NCI-H1417 treated with DMSO at 0.1 percent for 48 hours (cell line): ENCODE measurements around the gene RMND1.
"Not testable (repeated sequence)": the region's sequence is repeated elsewhere in the genome, so short reads cannot be mapped to it uniquely, and the experiment has no call there.

Source experiments
- DNase-seq: peaks from one replicate; lab custom pipeline; 2025; lab: John Stamatoyannopoulos, UW

RMND1 gene, protein sequence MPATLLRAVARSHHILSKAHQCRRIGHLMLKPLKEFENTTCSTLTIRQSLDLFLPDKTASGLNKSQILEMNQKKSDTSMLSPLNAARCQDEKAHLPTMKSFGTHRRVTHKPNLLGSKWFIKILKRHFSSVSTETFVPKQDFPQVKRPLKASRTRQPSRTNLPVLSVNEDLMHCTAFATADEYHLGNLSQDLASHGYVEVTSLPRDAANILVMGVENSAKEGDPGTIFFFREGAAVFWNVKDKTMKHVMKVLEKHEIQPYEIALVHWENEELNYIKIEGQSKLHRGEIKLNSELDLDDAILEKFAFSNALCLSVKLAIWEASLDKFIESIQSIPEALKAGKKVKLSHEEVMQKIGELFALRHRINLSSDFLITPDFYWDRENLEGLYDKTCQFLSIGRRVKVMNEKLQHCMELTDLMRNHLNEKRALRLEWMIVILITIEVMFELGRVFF

DNA sequence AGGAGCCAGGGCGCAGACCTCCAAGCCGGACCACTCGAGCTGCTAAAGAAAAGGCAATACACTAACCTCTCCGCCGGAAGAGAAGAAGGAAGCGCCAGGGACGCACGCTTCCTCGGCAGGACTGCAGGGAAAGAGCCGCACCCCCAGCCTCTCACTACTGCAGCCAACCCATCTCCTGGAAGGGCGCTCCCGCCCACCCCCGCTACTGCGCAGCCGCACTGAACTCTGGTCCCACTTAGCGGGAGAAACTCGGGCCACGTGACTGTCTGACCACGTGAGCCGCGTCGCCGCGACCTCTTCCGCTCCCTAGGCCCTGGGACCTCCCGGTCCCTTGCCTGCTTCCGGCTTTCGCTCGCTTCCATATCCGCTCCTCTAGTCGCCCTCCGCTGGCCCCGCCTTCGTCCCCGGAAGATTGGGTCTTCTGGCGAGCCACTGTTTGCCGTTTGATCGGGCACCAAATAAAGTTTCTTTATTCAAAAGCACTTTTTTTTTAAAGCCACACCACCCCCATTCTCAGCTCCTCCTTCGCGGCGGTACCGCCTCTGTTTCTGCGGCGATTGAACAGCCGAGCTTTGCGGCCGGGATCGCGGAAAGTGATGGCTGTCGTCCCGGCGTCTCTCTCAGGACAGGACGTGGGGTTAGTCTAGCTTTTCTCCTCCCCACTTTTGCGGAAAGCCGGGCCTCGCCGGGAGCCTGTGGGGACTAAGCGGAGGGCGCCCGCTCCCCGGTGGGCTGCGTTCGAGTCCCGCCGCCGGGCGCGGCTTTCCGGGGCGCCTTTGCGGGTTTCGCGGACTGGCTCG lies at the start of gene RMND1:
Gene RMND1, minus strand, starts transcription at position 177 of the 800 bp plus-strand sequence. CDS start 6,315 bp downstream, outside the sequence.
- DNase-seq = peak; percentile 100

DNA sequence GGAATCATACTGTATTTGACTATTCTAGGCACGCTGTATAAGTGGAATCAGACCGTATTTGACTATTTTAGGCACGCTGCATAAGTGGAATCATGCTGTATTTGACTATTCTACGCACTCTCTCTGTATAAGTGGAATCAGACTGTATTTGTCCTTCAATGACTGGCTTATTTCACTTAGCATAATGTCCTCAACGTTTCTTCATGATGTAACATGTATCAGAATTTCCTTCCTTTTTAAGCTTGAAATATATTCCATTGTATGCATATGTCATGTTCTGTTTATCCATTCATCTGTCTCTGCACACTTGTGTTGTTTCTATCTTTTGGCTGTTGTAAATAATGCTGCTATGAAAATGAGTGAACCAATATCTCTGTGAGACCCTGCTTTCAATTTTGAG lies 47.6 kb upstream of the RMND1 start:
- DNase-seq = no peak

DNA sequence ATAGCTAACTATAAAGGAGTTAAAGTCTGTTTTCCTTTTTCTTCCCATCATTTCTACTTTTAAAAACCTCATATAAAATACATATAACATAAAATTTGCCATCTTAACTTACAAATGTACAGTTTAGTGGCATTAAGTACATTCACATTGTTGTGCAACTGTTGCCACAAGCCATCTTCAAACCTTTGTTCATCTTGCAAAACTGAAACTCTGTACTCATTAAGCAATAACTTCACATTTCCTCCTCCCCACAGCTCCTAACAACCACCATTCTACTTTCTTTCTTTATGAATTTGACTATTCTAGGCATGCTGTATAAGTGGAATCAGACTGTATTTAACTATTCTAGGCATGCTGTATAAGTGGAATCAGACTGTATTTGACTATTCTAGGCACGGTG lies 46.4 kb upstream of the RMND1 start:
- DNase-seq = no peak

DNA sequence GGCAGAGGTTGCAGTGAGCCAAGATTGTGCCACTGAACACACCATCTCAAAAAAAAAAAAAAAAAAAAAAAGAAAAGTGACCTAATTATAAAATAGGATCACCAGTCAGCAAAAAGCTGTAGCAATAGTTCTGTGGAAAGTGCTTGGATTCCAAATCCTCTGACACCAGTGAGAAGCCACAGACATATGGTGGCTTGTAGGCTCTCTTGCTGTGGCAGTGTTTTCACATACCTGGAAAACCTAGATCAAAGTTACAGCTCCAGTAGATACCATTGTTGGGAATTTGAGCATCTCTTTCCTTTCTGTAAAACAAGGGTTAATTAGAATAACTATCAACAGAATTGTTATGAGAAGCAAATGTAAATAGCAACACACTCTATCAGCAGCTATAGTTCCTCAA lies 46.0 kb upstream of the RMND1 start:
- DNase-seq = no peak

DNA sequence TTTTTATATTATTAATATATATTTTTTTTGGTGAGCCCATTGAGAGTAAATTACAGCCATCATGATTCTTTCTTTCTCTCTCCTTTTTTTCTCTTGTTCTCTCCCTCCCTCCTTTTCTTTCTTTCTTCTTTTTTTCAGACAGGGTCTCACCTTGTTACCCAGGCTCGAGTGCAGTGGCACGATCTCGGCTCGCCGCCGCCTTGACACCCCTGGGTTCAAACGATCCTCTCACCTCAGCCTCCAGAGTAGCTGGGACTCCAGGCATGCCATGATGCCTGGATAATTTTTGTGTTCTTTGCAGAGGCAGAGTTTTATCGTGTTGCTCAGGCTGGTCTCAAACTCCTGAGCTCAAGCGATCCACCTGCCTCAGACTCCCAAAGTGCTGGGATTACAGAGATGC lies 43.5 kb upstream of the RMND1 start:
- no peak for DNase-seq

DNA sequence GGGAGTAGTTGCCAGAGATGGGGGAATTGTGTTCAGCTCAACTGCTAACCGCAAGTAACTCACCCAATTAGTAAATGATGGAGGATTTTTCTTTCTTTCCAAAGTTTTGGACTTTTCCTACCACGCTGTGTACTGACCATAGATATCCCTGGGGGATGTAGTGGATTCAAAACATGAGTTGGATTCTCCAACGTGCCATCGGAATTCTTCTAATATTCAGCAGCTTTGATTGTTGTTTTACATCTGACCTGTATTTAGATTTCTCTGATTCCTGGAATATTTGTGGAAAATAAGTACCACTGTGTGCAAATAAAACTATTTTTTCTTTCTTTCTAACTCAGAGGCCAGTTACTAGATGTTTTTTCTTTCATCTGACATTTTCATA lies 43.0 kb upstream of the RMND1 start:
- DNase-seq = no peak

DNA sequence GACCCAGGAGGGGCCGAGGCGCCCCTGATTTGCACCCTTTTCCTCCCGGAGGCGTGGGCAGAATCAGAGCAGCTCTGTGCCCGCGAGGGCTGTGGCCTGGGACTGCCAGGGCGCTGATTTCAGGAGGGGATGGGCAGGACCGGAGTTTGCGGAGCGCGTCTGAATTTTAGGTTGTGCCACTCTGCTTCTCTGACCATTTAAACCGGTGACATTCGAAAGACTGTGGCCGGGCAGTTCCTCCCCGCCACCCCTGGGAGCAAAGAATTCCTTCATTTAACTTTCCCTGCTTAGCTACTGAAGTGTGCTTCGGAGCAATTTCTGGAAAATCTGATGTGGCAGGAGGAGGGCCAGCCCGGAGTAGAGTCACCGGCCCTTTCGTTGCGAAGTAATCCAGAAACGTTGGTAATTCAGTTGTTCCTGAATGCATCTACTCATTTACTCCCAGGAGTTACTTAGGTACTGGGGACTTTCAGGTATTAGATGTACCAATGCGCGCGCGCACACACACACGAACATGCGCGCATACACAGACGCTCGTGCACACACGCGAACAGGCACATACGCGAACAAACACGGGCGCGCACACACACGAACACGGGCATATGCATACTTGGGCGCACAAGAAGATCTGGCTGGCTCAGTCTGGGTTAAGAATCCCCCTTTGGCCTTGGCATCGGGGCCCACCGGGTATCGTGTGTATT lies 42.5 kb upstream of the RMND1 start:
- DNase-seq = no peak

DNA sequence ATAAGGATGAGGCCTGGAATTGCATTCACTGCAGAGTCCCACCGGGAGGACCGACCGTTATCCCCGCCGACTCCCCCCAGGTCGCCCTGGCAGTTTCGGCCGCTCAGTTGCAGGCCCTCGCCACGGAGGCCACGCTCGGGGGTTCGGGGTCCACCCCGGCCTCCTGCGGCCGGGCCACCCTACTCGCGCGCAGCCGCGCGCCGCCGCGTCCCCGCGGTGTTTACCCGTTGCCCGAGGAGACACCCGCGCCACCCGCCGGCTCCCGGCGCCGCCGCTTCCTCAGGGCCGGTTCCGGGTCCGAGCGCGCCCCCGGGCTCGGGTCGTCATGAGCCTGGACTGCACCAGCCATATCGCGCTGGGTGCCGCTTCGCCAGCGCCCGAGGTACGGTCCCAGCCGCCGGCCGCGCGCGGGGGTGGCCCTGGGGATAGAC lies 41.9 kb upstream of the RMND1 start, which contains the start of gene CCDC170:
Gene CCDC170, plus strand, starts transcription at position 214 of the 431 bp plus-strand sequence. Its CDS starts 112 bp downstream, at position 326.
- DNase-seq = no peak

DNA sequence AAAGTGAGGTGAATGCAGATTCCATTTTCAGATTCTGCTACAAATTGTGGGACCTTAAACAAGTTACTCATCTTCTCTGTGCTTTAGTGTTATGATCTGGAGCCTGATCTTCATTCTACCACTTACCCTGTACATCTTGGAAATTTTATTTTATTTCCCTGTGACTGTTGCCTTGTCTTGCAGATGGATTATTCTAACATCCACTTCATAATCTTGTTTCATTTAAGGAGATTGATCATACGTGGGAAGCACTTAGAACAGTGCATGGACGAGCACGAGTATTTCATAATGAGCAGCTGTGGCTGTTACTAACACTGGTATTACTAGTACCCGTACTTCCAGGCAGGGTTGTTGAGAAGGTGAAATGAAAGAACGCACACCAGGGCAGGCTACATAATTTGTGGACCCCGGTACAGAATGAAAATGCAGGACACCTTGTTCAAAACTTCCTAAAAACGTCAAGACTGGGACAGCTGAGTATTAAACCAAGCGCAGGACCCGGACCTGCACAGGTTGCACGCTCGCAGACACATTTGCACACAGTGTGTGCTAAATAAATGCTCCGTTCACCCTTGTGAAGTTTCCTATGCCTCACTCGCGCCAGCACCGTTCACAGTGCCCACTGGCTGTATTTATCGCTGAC lies 41.4 kb upstream of the RMND1 start:
- no peak for DNase-seq

DNA sequence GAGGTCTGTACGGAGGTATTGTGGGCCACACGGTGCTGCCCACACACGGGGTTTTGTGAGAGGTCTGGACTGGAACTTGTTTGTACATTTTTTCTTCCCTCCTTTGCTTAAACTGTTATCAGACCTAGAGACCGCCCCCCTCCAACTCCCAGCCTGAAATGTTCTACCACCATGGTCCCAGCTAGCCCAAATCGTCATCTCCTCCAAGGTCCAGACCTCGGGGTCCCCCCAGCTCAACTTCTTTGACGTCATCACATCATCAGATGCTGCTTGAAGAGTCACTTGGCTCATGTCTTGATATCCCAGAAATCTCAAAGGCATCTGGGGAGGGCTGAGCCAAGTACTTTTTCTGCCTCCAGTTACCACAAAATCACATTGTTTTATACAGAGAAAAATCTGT lies 39.1 kb upstream of the RMND1 start:
- no peak for DNase-seq

DNA sequence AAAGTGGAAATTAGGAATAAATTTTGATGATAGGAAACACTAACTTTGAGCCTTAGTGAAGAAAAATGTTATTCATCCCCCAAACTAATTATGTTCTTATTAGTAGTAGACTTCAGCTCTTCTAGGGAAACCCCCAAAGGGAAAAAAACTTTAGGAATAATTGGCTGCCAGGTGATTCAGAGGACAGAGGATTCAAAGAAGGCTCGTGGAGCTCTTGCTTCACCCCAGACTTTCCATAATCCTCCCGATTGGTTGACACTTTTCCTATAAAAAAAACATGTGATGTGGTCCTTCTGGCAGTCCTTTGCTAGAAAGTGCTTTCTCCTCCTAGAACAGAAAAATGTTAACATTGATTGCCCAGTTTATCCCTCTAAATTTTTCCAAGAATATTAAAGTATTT lies 36.3 kb upstream of the RMND1 start:
- DNase-seq = no peak

DNA sequence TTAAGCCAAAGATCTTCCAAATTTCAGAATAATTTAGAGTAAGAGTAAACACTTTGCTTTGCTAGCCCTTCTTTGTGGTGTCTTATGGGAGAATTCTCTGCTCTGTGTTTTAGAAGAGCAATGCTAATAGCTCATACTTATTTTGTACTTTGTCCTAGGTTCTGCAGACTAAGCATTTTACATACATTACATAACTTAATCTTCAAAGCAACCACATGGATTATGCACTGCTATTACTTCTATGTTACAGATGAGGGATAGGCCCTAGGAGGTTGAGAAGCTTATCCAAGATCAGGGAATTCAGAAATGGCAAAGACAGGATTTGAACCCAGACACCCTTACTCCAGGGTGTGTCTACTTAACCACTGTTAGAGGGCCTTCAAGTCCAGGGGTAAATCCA lies 32.1 kb upstream of the RMND1 start:
- no peak for DNase-seq

DNA sequence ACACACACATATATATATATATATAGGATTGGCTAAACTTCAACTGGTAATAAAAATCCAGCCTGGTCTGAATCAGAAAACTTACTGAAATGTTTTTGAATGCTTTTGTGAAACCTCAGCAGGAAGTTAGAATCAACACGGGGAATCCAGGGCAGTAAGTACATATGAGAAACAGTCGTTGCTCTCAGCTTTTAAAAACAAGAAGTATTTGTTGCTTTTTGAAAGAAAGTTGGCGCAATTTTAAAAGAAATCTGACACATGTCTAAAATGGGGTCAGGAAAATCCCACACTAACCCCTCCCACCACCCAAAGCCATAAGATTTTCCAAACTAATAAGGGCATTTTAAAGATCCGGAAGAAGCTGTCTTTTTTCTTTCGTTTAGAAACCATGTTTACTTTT lies 30.4 kb upstream of the RMND1 start:
- no peak for DNase-seq

DNA sequence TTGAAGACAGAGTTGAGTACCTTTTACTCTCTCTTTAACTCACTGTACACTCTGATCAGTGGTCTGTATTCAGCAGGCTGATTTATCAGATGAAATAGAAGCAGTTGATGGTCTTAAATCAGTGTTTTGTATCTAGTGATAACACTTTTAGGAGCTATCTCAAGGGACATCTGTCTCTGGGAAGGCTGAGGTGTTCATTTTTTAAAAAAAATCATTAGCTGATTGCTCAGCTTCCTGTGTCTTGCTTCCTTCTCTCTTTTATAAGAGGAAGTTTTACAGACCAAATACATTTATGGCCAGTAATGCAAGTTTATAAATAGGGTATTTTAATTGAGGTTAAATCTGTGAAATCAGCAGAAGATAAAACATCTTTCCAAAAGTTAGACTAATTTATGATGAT lies 29.9 kb upstream of the RMND1 start:
- no peak for DNase-seq

DNA sequence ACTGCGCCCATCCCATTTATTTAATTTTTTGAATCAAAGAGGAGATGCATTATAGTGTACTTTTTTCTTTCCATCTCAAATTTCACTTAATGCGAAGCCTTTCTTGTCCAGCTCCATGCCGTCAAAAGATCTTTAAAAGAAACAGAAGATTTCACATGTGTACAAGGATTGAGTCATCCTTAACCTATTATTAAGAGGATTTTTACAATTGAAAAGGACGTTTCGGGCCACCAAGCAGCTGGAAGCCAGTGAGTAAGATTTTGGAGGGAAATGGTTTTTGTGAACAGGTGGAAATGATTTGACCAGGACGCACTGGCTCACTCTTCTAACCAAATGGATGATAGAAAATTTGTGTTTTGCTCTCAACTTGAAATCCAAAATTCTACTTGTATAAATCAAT lies 26.7 kb upstream of the RMND1 start:
- no peak for DNase-seq

DNA sequence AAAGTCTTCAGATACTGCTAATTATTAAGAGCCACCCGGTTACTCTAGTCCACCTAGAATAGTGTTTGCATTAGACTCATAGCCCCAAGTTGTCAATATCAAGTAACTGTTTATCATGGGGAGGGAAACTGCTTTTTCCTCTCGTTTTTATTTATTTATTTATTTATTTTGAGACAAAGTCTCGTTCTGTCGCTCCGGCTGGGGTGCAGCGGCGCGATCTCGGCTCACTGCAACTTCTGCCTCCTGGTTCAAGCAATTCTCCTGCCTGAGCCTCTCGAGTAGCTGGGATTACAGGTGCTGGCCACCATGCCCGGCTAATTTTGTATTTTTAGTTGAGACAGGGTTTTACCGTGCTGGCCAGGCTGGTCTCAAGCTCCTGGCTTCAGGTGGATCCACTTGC lies 25.8 kb upstream of the RMND1 start:
- no peak for DNase-seq

DNA sequence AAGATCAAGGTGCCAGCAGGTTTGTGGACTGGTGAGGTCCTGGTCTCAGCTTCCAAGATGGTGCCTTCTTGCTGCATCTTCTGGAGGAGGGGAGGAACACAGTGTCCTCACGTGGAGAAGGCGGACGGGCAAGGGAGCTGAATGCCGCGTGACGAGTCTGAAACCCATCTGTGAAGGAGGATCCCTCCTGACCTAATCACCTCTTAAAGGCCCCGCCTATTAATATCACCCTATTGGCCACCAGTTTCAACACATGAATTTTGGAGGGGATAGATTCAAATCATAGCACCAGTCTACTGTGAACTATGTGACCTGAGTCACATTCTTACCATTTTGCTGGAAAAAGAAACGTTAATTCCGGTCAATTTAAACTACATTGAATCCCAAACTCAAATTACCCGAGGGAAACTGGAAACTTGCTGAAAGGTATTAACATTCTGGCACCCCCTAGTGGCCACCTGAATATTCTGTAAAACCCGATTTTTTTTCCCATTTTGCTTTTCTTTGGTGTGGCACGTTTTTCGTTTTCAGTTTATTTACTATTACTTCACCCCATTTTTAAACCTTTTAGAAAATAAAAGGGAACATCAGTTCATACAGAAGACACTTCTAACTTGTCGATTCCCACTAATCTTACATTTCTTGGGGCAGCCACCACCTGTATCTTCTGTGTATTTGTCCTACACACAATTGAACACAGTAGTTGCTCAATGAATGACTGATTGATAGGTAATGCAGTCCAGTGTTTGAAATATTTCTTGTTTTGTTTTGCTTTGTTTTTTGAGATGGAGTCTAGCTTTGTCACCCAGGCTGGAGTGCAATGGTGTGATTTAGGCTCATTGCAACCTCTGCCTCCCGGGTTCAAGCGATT lies 24.0 kb upstream of the RMND1 start:
- DNase-seq = no peak

DNA sequence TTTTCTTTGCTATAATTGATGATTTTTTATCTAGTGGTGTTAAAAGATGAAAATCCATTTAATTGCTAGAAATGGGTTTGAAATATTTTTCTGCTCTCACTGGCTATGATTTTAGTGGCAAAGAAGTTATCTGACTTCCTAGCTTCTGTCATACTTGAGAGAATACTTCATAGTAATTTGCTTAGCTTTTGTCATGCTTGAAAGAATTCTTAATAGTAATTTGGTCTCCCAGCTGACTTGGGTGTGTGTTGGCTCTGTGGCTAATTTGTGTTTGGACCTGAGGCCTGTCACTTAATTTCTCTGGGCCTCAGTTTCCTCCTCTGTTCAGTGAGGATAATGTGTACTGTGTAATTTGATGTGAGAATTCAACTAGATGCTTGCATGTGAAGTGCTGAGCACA lies 12.8 kb upstream of the RMND1 start:
- no peak for DNase-seq

DNA sequence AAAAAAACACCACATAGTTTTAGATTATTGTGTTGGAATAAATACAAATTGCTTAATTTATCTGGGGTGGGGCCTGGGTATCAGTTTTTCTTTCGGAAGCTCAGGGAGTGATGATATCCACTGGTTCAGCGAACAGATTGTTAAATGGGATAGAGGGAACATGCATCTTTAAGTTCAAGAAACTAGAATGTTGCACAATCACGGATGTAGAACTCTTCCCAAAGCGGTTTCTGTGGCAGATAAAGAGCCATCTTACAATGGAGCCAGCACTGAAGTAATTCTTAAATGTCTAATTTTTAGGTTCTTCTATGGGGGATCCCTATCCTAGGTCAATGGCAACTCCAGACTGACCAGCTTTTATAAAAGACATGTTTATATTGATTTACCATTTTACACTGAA lies 9.7 kb upstream of the RMND1 start:
- no peak for DNase-seq

DNA sequence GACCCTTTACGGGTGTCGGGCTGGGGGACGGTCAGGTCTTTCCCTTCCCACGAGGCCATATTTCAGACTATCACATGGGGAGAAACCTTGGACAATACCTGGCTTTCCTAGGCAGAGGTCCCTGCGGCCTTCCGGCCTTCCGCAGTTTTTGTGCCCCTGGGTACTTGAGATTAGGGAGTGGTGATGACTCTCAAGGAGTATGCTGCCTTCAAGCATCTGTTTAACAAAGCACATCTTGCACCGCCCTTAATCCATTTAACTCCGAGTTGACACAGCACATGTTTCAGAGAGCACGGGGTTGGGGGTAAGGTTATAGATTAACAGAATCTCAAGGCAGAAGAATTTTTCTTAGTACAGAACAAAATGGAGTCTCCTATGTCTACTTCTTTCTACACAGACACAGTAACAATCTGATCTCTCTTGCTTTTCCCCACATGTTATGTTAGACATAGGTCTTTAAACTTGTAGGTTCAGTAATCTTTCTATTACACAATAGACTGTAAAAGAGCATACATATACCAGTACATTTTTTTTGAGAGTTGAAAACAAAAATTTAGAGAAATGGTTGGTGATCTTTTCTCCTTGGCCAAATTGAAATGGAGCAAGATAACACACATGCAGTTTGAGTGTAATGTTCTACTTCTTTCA lies 3.9 kb upstream of the RMND1 start:
- not testable (repeated sequence) for DNase-seq
